Ammon's horn (tissue), 1 donor: Measurements from ENCODE around the gene EML4.
A peak's percentile ranks its signal among the peaks of the same experiment; 100 is the strongest.

Experiments used
- DNase-seq: peaks from one replicate; pipeline ENCODE4 v3.0.0-alpha.2; 2016; ENCODE audit warnings: low spot score

EML4 gene

GRCh38 chr2:42223855-42224268, 54.7 kb downstream of the EML4 start:
- DNase-seq, result no peak

- no peak for DNase-seq
Observed at GRCh38 chr2:42224422-42225067, 55.4 kb downstream of the EML4 start.

GRCh38 chr2:42225573-42225972, 56.4 kb downstream of the EML4 start:
- no peak for DNase-seq

- DNase-seq, result no peak
Observed at GRCh38 chr2:42227491-42227890, 58.3 kb downstream of the EML4 start.

GRCh38 chr2:42228101-42228500, 58.9 kb downstream of the EML4 start:
- no peak for DNase-seq

- DNase-seq, result no peak
Observed at GRCh38 chr2:42229949-42230348, 60.8 kb downstream of the EML4 start.

GRCh38 chr2:42230891-42231290, 61.7 kb downstream of the EML4 start:
- DNase-seq, result no peak

GRCh38 chr2:42232024-42232423, 62.9 kb downstream of the EML4 start:
- no peak for DNase-seq

GRCh38 chr2:42233976-42234441, 64.9 kb downstream of the EML4 start:
- no peak for DNase-seq

- no peak for DNase-seq
Observed at GRCh38 chr2:42236911-42237310, 67.8 kb downstream of the EML4 start.

- peak; percentile 16 for DNase-seq
Observed at GRCh38 chr2:42238644-42239288, 69.6 kb downstream of the EML4 start.

GRCh38 chr2:42239289-42239661, 70.1 kb downstream of the EML4 start:
- DNase-seq, result no peak

- DNase-seq, result no peak
Observed at GRCh38 chr2:42239811-42240210, 70.7 kb downstream of the EML4 start.

GRCh38 chr2:42241517-42241916, 72.4 kb downstream of the EML4 start:
- DNase-seq, result no peak

- no peak for DNase-seq
Observed at GRCh38 chr2:42243297-42243696, 74.1 kb downstream of the EML4 start.

GRCh38 chr2:42244520-42244919, 75.4 kb downstream of the EML4 start:
- DNase-seq, result no peak

- DNase-seq, result no peak
Observed at GRCh38 chr2:42245396-42245795, 76.2 kb downstream of the EML4 start.

- no peak for DNase-seq
Observed at GRCh38 chr2:42246562-42246961, 77.4 kb downstream of the EML4 start.

- no peak for DNase-seq
Observed at GRCh38 chr2:42248846-42249245, 79.7 kb downstream of the EML4 start.

- DNase-seq, result no peak
Observed at GRCh38 chr2:42249284-42249683, 80.1 kb downstream of the EML4 start.

GRCh38 chr2:42249887-42250286, 80.7 kb downstream of the EML4 start:
- DNase-seq, result no peak

GRCh38 chr2:42250925-42251324, 81.8 kb downstream of the EML4 start:
- no peak for DNase-seq

GRCh38 chr2:42252464-42252863, 83.3 kb downstream of the EML4 start:
- no peak for DNase-seq
